Endothelial cell of umbilical vein (primary cell): ENCODE results near the gene GPBP1L1. TPM values are rescaled to one million over a fixed set of nuclear protein-coding genes. Genes with fewer than 3 reads are reported as not detected.

Source experiments
- BruUV-seq: library from RNA; stranded (reverse); fragments of 400-500 nt; replicated peaks from 2 replicates; lab custom pipeline; 2021; lab: Mats Ljungman, UMichigan
- CTCF ChIA-PET: fragments of 300-600, 350-600 bp; sonication (Branson Sonifier 250); formaldehyde crosslinking; loops from one replicate; lab custom pipeline; 2021; ENCODE audit warnings: antibody characterized with exemption, inconsistent platforms; lab: Charles Lee
- POLR2A ChIA-PET: fragments of 300-600, 350-600 bp; sonication (Branson Sonifier 250); formaldehyde crosslinking; loops from one replicate; lab custom pipeline; 2021; ENCODE audit warnings: antibody characterized with exemption, inconsistent platforms; lab: Charles Lee
- DNase-seq: peaks from one replicate; pipeline ENCODE4 v3.0.0-alpha.2; 2011; ENCODE audit warnings: low read depth, low spot score
- FAIRE-seq: peaks from 2 replicates; lab custom pipeline; 2011; peaks lifted over from hg19 to GRCh38; lab: Jason Lieb, UNC
- H2AFZ ChIP-seq: 2 replicates; pipeline ENCODE4 v1.6.0; 2012; ENCODE audit warnings: low read depth, low read length, control low read depth, inconsistent platforms
- H3K27ac ChIP-seq: 2 replicates; pipeline ENCODE4 v1.5.1; 2011; ENCODE audit warnings: low read depth, mild to moderate bottlenecking, control low read depth, low read length, moderate library complexity; ENCODE audit not compliant: insufficient read depth
- H3K27me3 ChIP-seq, 2 experiments: 2 replicates each; pipeline versions ENCODE4 v1.6.0 to v1.6.1; 2011; ENCODE audit warnings: low read length in 2 of 2, mixed read lengths in 1 of 2; ENCODE audit not compliant: control insufficient read depth in 2 of 2, insufficient read depth in 2 of 2
- H3K36me3 ChIP-seq, 2 experiments: 2 replicates in 1 of 2; 3 replicates in 1 of 2; pipeline ENCODE4 v1.5.1; 2011; ENCODE audit warnings: low read length in 2 of 2, mild to moderate bottlenecking in 1 of 2, moderate library complexity in 1 of 2; ENCODE audit not compliant: control insufficient read depth in 2 of 2, insufficient read depth in 2 of 2; ENCODE audit errors: extremely low read depth in 1 of 2
- H3K4me1 ChIP-seq: 3 replicates; pipeline ENCODE4 v1.5.1; 2011; ENCODE audit warnings: mild to moderate bottlenecking, low read length; ENCODE audit not compliant: control insufficient read depth, insufficient read depth; ENCODE audit errors: extremely low read depth
- H3K4me2 ChIP-seq: 2 replicates; pipeline ENCODE4 v1.6.1; 2011; ENCODE audit warnings: low read length, control low read depth, mixed read lengths; ENCODE audit not compliant: insufficient read depth
- H3K4me3 ChIP-seq, 3 experiments: fragments of 200-600 bp in 1 of 3; sonication (generic), shearing (Covaris generic) in 1 of 3; replicated peaks in 1 of 3; 2 replicates each; pipeline ENCODE4 v1.5.1; 2011 to 2016; ENCODE audit warnings: control low read depth in 3 of 3, low read length in 3 of 3, mild to moderate bottlenecking in 2 of 3, inconsistent platforms in 1 of 3, low read depth in 1 of 3, moderate library complexity in 1 of 3; ENCODE audit not compliant: insufficient read depth in 1 of 3
- H3K79me2 ChIP-seq: 2 replicates; pipeline ENCODE4 v1.6.0; 2012; ENCODE audit warnings: low read length, inconsistent platforms; ENCODE audit not compliant: control insufficient read depth, insufficient read depth
- H3K9ac ChIP-seq: replicated peaks from 2 replicates; pipeline ENCODE3; 2011; ENCODE audit warnings: low read length, control low read depth; ENCODE audit not compliant: insufficient read depth; ENCODE audit errors: extremely low read depth
- H3K9me1 ChIP-seq: replicated peaks from 3 replicates; pipeline ENCODE4 v1.6.0; 2011; ENCODE audit warnings: mild to moderate bottlenecking, low read length; ENCODE audit not compliant: control insufficient read depth, insufficient read depth; ENCODE audit errors: extremely low read depth
- H3K9me3 ChIP-seq: replicated peaks from 2 replicates; pipeline ENCODE4 v1.5.1; 2012; ENCODE audit warnings: low read length, inconsistent platforms; ENCODE audit not compliant: control insufficient read depth, insufficient read depth
- H4K20me1 ChIP-seq: replicated peaks from 2 replicates; pipeline ENCODE3; 2011; ENCODE audit warnings: mild to moderate bottlenecking, low read length; ENCODE audit not compliant: control insufficient read depth, insufficient read depth; ENCODE audit errors: extremely low read depth
- CTCF ChIP-seq, 2 donors: IDR thresholded peaks; 1 replicate in 1 of 2; 2 replicates in 1 of 2; pipeline ENCODE4 v1.5.1; 2011; ENCODE audit warnings: low read length in 2 of 2, mild to moderate bottlenecking in 2 of 2, moderate library complexity in 2 of 2, control low read depth in 1 of 2, inconsistent platforms in 1 of 2, low read depth in 1 of 2; ENCODE audit not compliant: insufficient read depth in 1 of 2; ENCODE audit errors: extremely low read depth in 1 of 2
- EZH2 ChIP-seq: IDR thresholded peaks from 2 replicates; pipeline ENCODE4 v1.6.1; 2012; ENCODE audit warnings: borderline replicate concordance, low read depth, mild to moderate bottlenecking, moderate library complexity, low read length, inconsistent platforms; ENCODE audit not compliant: severe bottlenecking
- FOS ChIP-seq: IDR thresholded peaks from 2 replicates; pipeline ENCODE4 v1.6.1; 2011; ENCODE audit warnings: mild to moderate bottlenecking, low read length, moderate library complexity, borderline replicate concordance; ENCODE audit not compliant: insufficient read depth
- GATA2 ChIP-seq: IDR thresholded peaks from 2 replicates; pipeline ENCODE4 v1.7.0; 2011; ENCODE audit warnings: low read depth, mild to moderate bottlenecking, moderate library complexity, mixed read lengths, low read length; ENCODE audit not compliant: insufficient read length, insufficient read depth
- JUN ChIP-seq: IDR thresholded peaks from 2 replicates; pipeline ENCODE4 v1.6.1; 2011; ENCODE audit warnings: borderline replicate concordance, low read depth; ENCODE audit not compliant: insufficient read length, insufficient read depth
- MAX ChIP-seq: IDR thresholded peaks from 2 replicates; pipeline ENCODE4 v1.6.1; 2011; ENCODE audit not compliant: insufficient read depth, insufficient read length
- MYC ChIP-seq: IDR thresholded peaks from one replicate; pipeline ENCODE4 v1.6.1; 2011; ENCODE audit warnings: mild to moderate bottlenecking, low read depth, low read length
- POLR2A ChIP-seq: IDR thresholded peaks from 2 replicates; pipeline ENCODE4 v1.6.1; 2012; ENCODE audit warnings: low read depth, mild to moderate bottlenecking, control low read depth, low read length
- POLR2AphosphoS5 ChIP-seq: IDR thresholded peaks from 2 replicates; pipeline ENCODE4 v1.6.1; 2012; ENCODE audit warnings: low read depth, mild to moderate bottlenecking, control low read depth, low read length, moderate library complexity; ENCODE audit not compliant: insufficient read depth
- dilution Hi-C: fragments of 300-500 bp; cut with MboI; formaldehyde crosslinking; loops from one replicate; pipeline ENCODE4 v1.15.0; 2019; ENCODE audit warnings: low sequenced_read_pairs; ENCODE audit not compliant: extremely low pct_ligation_motif_present
- intact Hi-C: fragments of 100-400 bp; cut with micrococcal nuclease; formaldehyde crosslinking; loops from one replicate; pipeline ENCODE4 v1.10.0; 2022
- polyA plus RNA-seq, 4 experiments: library from polyadenylated mRNA; depleted of rRNA in 3 of 4; stranded (reverse) in 3 of 4; unstranded in 1 of 4; fragments of >200 nt; gene quantifications; 2 replicates each; pipeline versions ENCODE4 v1.2.1 to v1.2.3, GENCODE V29; 2011 to 2012; ENCODE audit warnings: missing spikeins in 1 of 4
- total RNA-seq: library from RNA; stranded (reverse); gene quantifications from 2 replicates; pipeline ENCODE4 v1.2.3, GENCODE V29; 2021

The GPBP1L1 gene
- total and polyA plus RNA-seq, 2 donors (not counting 3 experiments of a cell fraction or from before 2014, with no cell fraction given), result 35.0 to 89.7 TPM

GRCh38 chr1:45617618-45618017 lies 68.7 kb downstream of the GPBP1L1 start:
- DNase-seq (peak; percentile 65), FAIRE-seq (peak; percentile 75)
- CTCF ChIA-PET, result no interaction called here
- peak overlapping the region; percentile 55 for H3K27ac ChIP-seq
- dilution Hi-C loops (no loop called here), intact Hi-C loops (loop anchor here (5.0 kb wide), 1 partner anchor 70 kb away; the partner anchor contains the start of genes GPBP1L1 and TMEM69)
- H3K79me2 ChIP-seq, result no peaks in the 10 kb centered on the region
- H3K4me3 ChIP-seq, result no peak overlapping the region
- TF ChIP-seq JUN (peak; percentile 84), GATA2 (no peak), POLR2A (no peak), MYC (no peak), EZH2 (no peak), MAX (no peak), CTCF (IDR thresholded peaks at IDR 0.05; ENCODE audit: extremely low read depth in 1 of 2, insufficient read depth in 1 of 2, low read depth in 1 of 2, low read length in 2 of 2) (no peak), FOS (peak; percentile 91), POLR2AphosphoS5 (peak; percentile 68)
- no TSS peak for BruUV-seq
- no peak overlapping the region for H3K4me2 ChIP-seq
- H4K20me1 ChIP-seq, result no peaks in the 10 kb centered on the region
- H3K9me3 ChIP-seq, result no peaks in the 10 kb centered on the region
- no peaks in the 10 kb centered on the region for H3K27me3 ChIP-seq
- peaks cover 55% of the 10 kb centered on the region for H3K4me1 ChIP-seq
- H3K36me3 ChIP-seq, result peaks cover 9 to 22% of the 10 kb centered on the region in 2 experiments
- POLR2A ChIA-PET, result no interaction called here
- no peak overlapping the region for H3K9ac ChIP-seq
- H3K9me1 ChIP-seq, result no peaks in the 10 kb centered on the region
- no peak overlapping the region for H2AFZ ChIP-seq
